ENCODE results near the gene HS6ST1.
"Not testable (repeated sequence)": the region's sequence is repeated elsewhere in the genome, so short reads cannot be mapped to it uniquely, and the experiment has no call there.

GRCh38 chr2:128268145-128268544 lies 50.5 kb downstream of the HS6ST1 start:
- TF ChIP-seq POLR2AphosphoS5, POLR2A, CTCF, EP300 (IDR thresholded peaks at IDR 0.05): not testable (repeated sequence)
